GM18951 (cell line): ENCODE data around the gene NIN.

ENCODE experiments used
- POLR2A ChIP-seq: IDR thresholded peaks from 4 replicates; pipeline ENCODE4 v1.6.1; 2011; ENCODE audit warnings: mild to moderate bottlenecking; ENCODE audit not compliant: insufficient read length, insufficient read depth; ENCODE audit errors: extremely low read depth
- in situ Hi-C: fragments of 300-500 bp; cut with MboI; formaldehyde crosslinking; loops from one replicate; pipeline ENCODE4 v1.12.0; 2022; ENCODE audit warnings: low sequenced_read_pairs, mixed read lengths, inconsistent platforms; ENCODE audit not compliant: unreplicated experiment

NIN gene

DNA sequence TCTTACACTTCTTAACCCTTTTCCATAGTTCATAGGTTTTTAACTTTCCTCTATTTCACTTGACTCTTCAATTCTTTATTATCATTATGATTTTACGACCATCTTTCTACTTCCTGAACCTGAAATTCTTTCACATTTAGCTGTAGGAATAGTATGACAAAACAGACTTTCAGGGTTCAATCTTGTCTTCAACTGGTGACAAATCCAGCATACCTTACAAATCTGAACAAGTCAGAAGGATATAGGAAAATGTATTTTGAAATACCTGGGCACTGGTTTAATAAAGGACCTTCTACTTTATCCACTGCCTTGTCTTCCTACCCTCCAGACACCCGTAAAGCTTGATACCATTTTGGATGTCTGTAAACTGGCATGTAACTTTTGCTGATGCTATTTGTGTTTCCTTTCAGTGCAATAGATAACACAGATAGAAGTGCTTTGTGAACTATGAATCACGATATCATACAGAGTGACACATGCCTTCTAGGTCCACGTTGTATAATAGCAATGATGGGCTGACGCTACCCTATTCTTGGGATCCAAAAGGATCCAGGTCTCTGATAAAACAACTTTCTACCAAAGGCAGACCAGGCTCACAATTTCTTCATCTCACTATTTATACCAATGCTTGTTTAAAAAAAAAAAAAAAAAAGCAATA lies 85.4 kb downstream of the NIN start:
- in situ Hi-C loops = no loop called here
- TF ChIP-seq POLR2A = no peak

DNA sequence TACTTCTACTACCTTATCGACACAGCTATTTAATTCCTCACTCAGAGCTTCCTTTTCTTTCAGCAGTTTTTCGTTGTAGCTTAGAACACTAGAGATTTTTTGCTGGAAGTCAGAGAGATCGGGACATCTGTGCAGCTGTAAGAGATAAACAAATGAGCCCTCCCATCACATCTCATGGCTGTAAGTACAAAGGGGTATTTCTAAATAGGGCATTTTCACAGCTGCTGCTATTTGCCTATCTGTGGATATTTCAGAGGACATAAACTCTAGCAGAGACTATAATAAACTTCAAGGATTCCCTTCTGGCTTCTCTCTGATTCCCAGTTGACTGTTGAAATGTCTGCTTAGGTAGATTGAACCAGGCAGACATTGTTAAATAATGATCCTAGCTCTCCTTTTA lies 86.7 kb downstream of the NIN start:
- TF ChIP-seq POLR2A = peak; percentile 0
- in situ Hi-C loops = no loop called here

DNA sequence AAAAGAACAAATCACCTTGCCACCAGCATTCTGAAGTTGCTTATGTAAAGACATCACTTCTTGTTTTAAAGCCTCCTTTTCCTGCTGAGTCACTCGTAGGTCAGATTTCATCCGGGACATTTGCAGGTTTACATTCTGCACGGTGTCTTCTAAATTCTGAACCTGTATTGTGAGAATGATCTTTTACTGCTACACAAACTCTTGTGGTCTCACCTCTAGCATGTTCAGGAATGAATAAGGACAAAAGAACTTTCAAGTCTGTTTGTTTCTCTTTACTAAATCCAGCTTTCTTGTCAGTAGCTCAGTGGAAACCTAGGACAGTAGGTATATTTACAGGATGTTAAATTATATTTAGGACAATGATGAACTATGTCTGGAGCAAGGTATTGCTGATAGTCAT lies 89.4 kb downstream of the NIN start:
- in situ Hi-C loops = no loop called here

DNA sequence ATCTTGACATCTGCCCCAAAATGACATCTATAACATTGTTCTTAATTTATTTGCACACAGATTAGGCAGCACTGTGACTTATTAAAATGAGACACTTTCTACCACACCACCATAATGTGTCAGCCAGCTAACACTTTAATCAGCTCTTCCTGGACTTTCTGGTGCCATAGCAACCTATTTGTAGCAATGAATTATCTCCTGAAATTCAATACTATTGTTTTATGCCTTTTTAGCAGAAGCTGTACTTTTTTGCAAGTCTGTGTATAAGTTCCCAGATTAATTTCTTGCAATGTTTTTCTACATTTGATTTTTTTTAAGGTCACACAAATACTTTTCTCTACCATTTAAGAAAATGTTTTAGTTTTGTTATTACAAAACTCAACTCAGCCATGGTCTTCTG lies 90.1 kb downstream of the NIN start:
- no peak for TF ChIP-seq POLR2A
- in situ Hi-C loops = no loop called here

More for the DNA sequence above, 89.4 kb downstream of the NIN start:
- no peak for TF ChIP-seq POLR2A

DNA sequence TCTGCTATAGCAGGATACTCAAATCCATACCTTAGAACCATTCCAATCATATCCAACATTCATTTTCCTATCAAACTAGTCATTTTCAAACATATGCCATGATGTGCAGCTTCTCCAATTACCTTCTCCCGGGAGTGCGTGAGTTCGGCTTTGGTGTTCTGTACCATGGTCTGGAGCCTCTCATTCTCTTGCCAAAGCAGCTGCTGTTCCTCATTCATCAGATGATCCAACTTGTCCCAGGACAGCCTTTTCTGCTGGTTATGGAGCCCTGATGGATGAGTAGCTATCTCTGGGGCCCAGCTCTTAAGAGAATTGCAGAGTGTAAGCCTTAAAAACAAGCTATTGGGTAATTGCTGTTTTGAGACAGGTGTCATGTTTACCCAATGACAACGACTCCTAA lies 91.8 kb downstream of the NIN start:
- no peak for TF ChIP-seq POLR2A
- in situ Hi-C loops = no loop called here

DNA sequence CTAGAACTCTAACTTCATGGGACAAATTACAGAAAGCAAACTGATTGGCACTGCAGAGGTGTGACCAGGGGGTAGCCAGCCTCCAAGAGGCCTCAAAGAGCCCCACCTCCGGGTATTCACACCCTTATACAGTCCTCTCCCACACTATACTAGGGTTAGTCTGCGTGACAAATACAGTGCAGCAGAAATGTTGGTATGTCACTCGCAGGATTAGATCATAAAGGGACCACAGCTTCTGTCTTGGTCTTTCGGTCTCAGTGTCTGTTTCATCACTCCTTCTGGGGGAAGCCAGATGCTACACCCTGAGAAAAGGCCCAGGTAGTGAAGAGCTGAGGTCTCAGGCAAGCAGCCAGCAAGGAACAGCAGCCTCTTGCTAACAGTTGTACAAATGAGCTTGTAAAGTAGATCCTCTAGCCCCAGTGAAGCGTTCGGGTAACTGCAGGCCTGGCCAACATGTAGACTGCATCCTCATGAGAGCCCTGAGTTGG lies 94.0 kb downstream of the NIN start:
- no peak for TF ChIP-seq POLR2A
- in situ Hi-C loops = no loop called here

DNA sequence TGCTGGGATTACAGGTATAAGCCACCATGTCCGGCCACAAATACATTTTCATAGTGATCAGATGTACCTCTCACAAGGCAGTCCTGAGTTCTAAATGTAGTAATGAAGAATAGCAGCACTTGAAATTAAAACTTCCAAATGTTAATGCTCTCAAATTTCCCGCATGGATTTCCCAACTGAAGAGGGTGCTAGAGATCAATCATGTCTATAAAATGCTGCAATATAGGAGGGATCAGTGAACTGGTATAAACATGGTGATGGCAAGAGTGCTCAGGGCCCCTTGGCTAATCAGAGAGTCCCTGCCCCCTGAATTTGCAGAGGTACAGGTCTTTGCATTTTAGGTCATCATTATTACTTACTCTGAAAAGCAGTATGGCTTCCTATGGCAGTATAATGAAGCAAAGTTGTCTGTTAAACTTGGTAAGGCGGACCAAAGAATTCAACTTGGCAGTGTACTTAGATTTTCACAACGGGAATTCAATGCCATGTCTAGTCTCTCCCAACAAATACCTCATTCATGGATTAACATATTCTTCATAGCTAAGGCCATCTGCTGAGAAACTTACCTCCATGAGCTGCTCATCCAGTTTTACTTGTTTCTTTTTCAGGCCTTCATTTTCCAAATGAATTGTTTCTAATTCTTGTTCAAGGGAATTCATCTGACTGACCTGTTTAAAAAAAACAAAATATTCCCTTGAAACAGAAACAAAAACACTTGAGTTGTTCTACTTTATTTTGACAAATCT lies 95.8 kb downstream of the NIN start:
- in situ Hi-C loops = no loop called here
- no peak for TF ChIP-seq POLR2A

DNA sequence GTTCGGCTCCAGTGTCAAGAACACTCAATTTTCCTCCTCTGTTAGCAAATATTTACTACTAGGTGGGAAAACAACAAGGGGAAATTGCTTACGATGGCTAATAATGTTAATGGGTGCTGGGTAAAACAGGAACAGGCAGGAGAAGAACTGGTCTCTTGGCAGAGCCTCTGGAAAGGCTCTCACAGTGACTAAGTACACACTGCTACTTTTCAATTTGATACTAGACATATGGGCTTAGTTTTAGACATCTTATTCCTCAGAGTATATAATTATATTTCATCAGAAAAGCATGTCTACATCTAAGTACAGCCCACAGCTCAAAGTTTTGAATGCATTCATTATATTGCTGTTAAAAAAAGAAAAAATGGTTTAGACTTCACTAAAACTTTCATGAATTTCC lies 97.5 kb downstream of the NIN start:
- in situ Hi-C loops = no loop called here
- TF ChIP-seq POLR2A = no peak

DNA sequence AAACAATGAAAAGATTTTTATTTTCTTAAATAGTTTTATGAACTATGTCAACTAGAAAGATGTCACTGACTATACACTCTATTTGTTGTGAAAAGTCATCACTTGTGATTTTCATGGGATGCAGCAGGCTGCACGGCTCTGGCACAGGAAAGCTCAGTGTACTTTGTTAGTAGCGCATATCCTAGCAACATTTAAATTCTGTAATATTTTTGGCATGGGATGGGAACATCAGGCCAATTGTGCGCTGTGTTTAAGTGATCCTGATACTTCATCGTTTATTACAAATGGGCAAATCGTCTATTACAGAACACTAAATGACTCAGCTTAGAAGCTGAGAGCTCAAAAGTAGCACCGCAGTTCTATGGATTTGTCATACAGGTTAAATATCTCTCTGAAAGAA lies 102.1 kb downstream of the NIN start:
- in situ Hi-C loops = no loop called here
- no peak for TF ChIP-seq POLR2A

DNA sequence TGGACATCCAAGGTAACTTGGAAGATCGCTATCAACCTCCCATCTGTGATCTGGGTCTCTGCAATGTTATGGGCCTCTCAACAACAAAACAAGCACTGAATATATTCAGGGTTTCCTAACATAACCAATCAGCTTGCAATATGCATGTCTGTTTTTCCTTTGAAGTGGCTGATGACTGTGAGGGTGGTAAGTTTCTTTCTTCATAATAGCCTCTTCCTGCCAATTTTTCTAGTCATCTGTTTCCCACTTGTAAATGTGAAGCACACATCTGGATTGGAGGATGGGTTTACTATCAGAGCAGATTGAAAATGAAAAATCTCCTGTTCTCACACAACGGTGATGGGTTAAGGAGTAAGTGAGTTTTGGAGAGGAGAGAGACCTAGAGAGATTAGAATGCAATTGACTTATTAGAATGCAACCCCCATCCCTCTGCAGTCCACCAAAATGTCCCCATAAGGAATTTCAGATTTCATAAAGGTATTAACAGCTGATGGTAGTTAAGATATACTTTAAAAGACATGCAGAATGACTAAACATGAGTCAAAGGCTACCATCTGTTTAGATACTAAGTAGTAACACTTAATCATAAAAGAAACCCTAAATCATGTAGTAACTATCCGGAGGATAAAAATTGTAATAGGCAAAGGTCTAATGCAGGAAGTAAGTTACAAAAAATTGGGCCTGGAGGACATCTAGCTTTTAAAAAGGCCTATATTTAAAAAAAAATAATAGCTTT lies 104.4 kb downstream of the NIN start:
- TF ChIP-seq POLR2A = no peak
- in situ Hi-C loops = no loop called here

DNA sequence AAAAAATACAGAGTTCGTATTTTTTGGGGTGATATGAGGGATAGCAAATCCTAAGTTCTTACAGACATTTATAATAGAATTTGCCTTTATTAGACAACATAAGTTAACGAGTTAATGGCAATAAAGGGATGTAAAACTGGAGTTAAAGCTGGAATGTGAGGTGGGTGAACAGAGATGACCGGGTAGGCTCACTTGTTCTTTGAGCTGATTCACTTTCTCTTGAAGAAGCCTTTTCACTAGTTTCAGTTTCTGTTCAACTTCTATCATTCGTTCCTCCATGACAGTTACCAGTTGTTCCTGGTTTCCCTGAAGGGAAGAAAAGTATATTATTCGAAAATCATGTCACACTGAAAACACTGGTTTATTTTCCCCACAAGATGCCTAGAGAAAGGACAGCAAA lies 105.2 kb downstream of the NIN start:
- no peak for TF ChIP-seq POLR2A

DNA sequence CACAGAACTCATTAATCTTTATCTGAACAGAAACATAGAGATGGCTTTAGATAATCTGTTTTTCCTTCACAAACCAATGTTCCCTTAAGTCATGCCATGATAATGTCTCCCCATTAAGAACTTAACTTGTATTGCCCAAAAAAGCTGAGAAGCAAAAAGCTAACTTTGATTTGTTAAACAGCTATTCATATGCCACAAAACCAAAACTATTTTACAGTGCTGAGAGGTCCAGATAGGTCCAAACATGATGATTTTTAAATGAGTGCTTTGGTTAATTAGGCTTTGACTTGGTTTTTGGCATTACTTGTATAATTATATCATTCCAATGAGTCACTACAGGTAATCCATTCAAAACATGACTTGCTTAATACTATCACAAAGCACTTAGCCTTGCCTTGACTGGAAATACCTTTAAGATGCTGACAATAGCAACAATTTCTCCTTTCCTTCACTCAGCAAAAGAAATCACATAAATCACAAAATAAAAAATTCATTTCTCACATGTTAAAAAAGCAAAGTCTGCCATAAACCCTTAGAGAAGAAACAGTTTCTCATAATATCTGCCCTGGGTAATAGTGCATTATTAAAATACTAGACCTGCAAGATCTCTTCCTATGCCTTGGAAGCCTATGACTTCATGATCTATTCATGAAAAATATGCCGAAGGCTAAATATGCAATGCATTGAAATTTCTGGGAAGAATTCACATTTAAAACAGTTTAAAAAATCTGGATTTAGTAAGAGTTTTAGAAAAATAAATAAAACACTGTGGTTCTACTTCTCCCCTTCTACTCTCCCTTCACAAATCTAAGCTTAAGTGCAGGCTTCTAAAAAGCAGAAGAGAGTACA lies 110.8 kb downstream of the NIN start:
- no peak for TF ChIP-seq POLR2A
- in situ Hi-C loops = no loop called here

More for the DNA sequence above, 105.2 kb downstream of the NIN start:
- in situ Hi-C loops = no loop called here

DNA sequence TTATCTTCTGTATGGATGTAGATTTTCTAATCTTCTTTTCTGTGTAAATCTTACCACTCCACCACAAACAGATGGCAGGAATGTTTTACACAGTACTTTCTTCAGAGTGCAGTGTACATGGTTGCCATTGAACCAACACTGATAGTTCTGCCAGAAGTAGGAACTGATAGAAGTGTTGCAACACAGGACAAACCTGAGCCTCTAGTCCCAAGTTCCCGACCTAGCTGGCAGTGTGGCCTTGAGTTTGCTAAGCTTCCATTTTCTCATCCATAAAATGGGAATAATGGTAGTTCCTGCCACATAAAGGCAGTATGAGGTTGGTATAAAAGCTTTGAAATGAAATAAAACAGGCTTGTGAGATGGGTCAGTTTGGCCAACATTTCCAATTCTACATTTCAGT lies 112.0 kb downstream of the NIN start:
- TF ChIP-seq POLR2A = no peak
- in situ Hi-C loops = no loop called here

DNA sequence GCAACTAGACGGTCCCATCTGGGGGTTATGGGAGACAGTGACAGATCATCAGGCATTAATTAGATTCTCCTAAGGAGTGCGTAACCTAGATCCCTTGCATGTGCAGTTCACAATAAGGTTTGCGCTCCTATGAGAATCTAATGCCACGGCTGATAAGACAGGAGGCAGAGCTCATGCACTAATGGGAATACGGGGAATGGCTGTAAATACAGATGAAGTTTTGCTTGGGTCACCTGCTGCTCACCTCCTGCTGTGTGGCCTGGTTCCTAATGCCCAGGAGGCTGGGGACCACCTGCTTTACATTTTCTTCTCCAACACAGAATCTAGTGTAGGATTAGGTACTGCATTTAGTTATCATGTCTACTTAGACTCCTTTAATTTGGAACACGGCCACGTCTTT lies 113.2 kb downstream of the NIN start:
- in situ Hi-C loops = no loop called here
- TF ChIP-seq POLR2A = no peak
